Stomach (tissue), 9 donors: ENCODE results near the gene ERI2. TPM values are rescaled to one million over a fixed set of nuclear protein-coding genes. Genes with fewer than 3 reads are reported as not detected.
A peak's percentile ranks its signal among the peaks of the same experiment; 100 is the strongest.
"Not testable (repeated sequence)": the region's sequence is repeated elsewhere in the genome, so short reads cannot be mapped to it uniquely, and the experiment has no call there.

Experiments used
- DNase-seq, 2 donors: peaks; one replicate each; pipeline versions ENCODE4 v3.0.0 to v3.0.0-alpha.2; 2013 to 2019
- H3K27ac ChIP-seq, 5 donors: fragments of 200-600 bp in 4 of 5; sonication (generic) in 4 of 5; one replicate each; pipeline ENCODE4 v1.5.1; 2013 to 2019; ENCODE audit warnings: mild to moderate bottlenecking in 1 of 5, moderate library complexity in 1 of 5
- H3K27me3 ChIP-seq, 3 donors: fragments of 200-600 bp; sonication (generic); one replicate each; pipeline ENCODE4 v1.5.1; 2017 to 2019; ENCODE audit warnings: mixed run types in 1 of 3
- H3K36me3 ChIP-seq, 4 donors: fragments of 200-600 bp; sonication (generic); 1 replicate in 3 of 4; 2 replicates in 1 of 4; pipeline ENCODE4 v1.5.1; 2016 to 2019
- H3K4me1 ChIP-seq, 4 donors: fragments of 200-600 bp; sonication (generic); one replicate each; pipeline ENCODE4 v1.5.1; 2016 to 2019
- H3K4me3 ChIP-seq, 4 donors: fragments of 200-600 bp; sonication (generic) in 3 of 4; one replicate each; pipeline ENCODE4 v1.5.1; 2016 to 2019; ENCODE audit warnings: mild to moderate bottlenecking in 1 of 4
- H3K9me3 ChIP-seq, 4 donors: fragments of 200-600 bp; sonication (generic); one replicate each; pipeline ENCODE4 v1.5.1; 2016 to 2019
- EP300 ChIP-seq: sonication (generic); formaldehyde crosslinking; IDR thresholded peaks from one replicate; pipeline ENCODE4 v1.6.1; 2017; ENCODE audit warnings: antibody characterized with exemption
- POLR2A ChIP-seq, 4 donors: fragments of 450-650 bp; IDR thresholded peaks; one replicate each; pipeline ENCODE4 v1.6.1; 2016; ENCODE audit warnings: antibody characterized with exemption in 4 of 4, control low read depth in 2 of 4, mild to moderate bottlenecking in 1 of 4, moderate library complexity in 1 of 4
- POLR2AphosphoS5 ChIP-seq, 3 donors: sonication (generic); formaldehyde crosslinking; IDR thresholded peaks; one replicate each; pipeline ENCODE4 v1.6.1; 2016; ENCODE audit warnings: antibody characterized with exemption in 3 of 3
- WGBS, 5 donors: extraction: QIAGEN DNeasy Blood & Tissue Kit in 3 of 5; methylation state at CpG; one replicate each; pipeline versions ENCODE4 v1.1.5 to v1.1.7; 2013 to 2018; 5-methylcytosine and 5-hydroxymethylcytosine counted together
- intact Hi-C: fragments of 100-400 bp; cut with DNase I; formaldehyde crosslinking; loops from one replicate; pipeline ENCODE4 v1.15.1; 2023; ENCODE audit warnings: low total_unique reads
- polyA plus RNA-seq, 3 donors: library from polyadenylated mRNA; stranded (reverse); fragments of 200-250 nt; gene quantifications; one replicate each; pipeline ENCODE4 v1.2.3, GENCODE V29; 2013
- total RNA-seq, 5 donors: library from RNA; depleted of rRNA; stranded (reverse); fragments of >200 nt; gene quantifications; one replicate each; pipeline versions ENCODE4 v1.1.0 to v1.2.3, GENCODE V29; 2014 to 2016
- TF ChIP-seq, protein P1 (sequence below), 7 experiments: fragments of 450-650 bp in 4 of 7; fragments of 200-600 bp in 3 of 7; sonication (generic) in 3 of 7; IDR thresholded peaks; one replicate each; pipeline ENCODE4 v1.5.1; 2016 to 2019; ENCODE audit warnings: antibody characterized with exemption in 7 of 7, control low read depth in 2 of 7, mild to moderate bottlenecking in 1 of 7
- donor health status: healthy with polysubstance abuse.
- donor health status: Bipolar disorder and iron deficiency.
- donor health status: healthy.

The ERI2 gene
- total and polyA plus RNA-seq, 8 donors: 8.5 to 49.0 (median 11.4) TPM

- peaks cover 0 to 11% (median 1%) of the 10 kb centered on the region in 4 donors for H3K36me3 ChIP-seq
- no peak overlapping the region for H3K27ac ChIP-seq
- no peak overlapping the region for H3K4me3 ChIP-seq
- H3K27me3 ChIP-seq: no peaks in the 10 kb centered on the region
- 95 to 100% (median 100%) methylated on average over 1 of the region's 1 CpG for WGBS, 5 donors
- DNase-seq: no peak
- TF ChIP-seq EP300: no peak
- TF ChIP-seq, protein P1, sequence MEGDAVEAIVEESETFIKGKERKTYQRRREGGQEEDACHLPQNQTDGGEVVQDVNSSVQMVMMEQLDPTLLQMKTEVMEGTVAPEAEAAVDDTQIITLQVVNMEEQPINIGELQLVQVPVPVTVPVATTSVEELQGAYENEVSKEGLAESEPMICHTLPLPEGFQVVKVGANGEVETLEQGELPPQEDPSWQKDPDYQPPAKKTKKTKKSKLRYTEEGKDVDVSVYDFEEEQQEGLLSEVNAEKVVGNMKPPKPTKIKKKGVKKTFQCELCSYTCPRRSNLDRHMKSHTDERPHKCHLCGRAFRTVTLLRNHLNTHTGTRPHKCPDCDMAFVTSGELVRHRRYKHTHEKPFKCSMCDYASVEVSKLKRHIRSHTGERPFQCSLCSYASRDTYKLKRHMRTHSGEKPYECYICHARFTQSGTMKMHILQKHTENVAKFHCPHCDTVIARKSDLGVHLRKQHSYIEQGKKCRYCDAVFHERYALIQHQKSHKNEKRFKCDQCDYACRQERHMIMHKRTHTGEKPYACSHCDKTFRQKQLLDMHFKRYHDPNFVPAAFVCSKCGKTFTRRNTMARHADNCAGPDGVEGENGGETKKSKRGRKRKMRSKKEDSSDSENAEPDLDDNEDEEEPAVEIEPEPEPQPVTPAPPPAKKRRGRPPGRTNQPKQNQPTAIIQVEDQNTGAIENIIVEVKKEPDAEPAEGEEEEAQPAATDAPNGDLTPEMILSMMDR (IDR thresholded peaks at IDR 0.05): no peak
- TF ChIP-seq POLR2AphosphoS5 (IDR thresholded peaks at IDR 0.05): no peak
- TF ChIP-seq POLR2A (IDR thresholded peaks at IDR 0.05): no peak
- intact Hi-C loops: no loop called here
- peaks cover 5 to 31% (median 12%) of the 10 kb centered on the region in 4 donors for H3K4me1 ChIP-seq
- no peaks in the 10 kb centered on the region for H3K9me3 ChIP-seq
These were observed 38.2 kb downstream of the ERI2 start for GRCh38 chr16:20768121-20768520.

GRCh38 chr16:20767577-20767976, 38.7 kb downstream of the ERI2 start:
- intact Hi-C loops: no loop called here
- Histone ChIP-seq H3K27ac (peak overlapping the region in 1 of 5 donors; percentile 31), H3K4me1 (peaks cover 5 to 37% (median 14%) of the 10 kb centered on the region in 4 donors), H3K36me3 (peaks cover 0 to 11% (median 1%) of the 10 kb centered on the region in 4 donors), H3K27me3 (no peaks in the 10 kb centered on the region), H3K9me3 (no peaks in the 10 kb centered on the region), H3K4me3 (no peak overlapping the region)
- TF ChIP-seq, protein P1 (IDR thresholded peaks at IDR 0.05): no peak
- no peak for TF ChIP-seq EP300
- TF ChIP-seq POLR2AphosphoS5 (IDR thresholded peaks at IDR 0.05): no peak
- TF ChIP-seq POLR2A (IDR thresholded peaks at IDR 0.05): no peak
- no peak for DNase-seq

- Histone ChIP-seq H3K4me1 (peaks cover 5 to 41% (median 14%) of the 10 kb centered on the region in 4 donors), H3K9me3 (no peaks in the 10 kb centered on the region), H3K27ac (no peak overlapping the region), H3K4me3 (no peak overlapping the region), H3K36me3 (peaks cover 0 to 11% (median 1%) of the 10 kb centered on the region in 4 donors), H3K27me3 (no peaks in the 10 kb centered on the region)
- TF ChIP-seq EP300 (no peak), POLR2AphosphoS5 (IDR thresholded peaks at IDR 0.05) (no peak), POLR2A (IDR thresholded peaks at IDR 0.05) (no peak)
- TF ChIP-seq, protein P1 (IDR thresholded peaks at IDR 0.05): no peak
- DNase-seq: no peak
- 85 to 92% (median 89%) methylated on average over 5 of the region's 5 CpGs for WGBS, 5 donors
- intact Hi-C loops: no loop called here
These were observed 40.0 kb downstream of the ERI2 start for GRCh38 chr16:20766294-20766693.

DNA sequence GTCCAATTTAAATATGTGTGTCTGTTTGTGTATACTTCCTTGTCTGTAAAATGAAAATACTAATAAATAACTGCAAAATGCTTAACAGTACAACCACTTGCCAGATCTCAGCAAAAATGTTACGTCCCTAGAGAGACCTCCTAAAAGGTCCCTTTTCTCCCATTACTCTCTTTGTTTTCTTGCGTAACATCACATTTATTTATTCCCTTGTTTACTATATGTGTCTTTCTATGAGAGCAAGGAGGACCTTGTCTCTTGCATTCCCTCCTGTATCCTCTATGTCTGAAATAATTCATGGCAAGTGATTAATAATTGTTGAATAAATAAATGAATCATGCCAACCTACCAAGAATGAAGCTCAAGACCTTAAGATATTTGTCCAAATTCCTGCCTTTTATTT, 40.5 kb downstream of the ERI2 start:
- intact Hi-C loops: no loop called here
- H3K4me1 ChIP-seq: peaks cover 5 to 41% (median 14%) of the 10 kb centered on the region in 4 donors
- H3K36me3 ChIP-seq: peaks cover 0 to 7% (median 0%) of the 10 kb centered on the region in 4 donors
- peak overlapping the region in 1 of 4 donors; percentile 43 for H3K4me3 ChIP-seq
- no peak for DNase-seq
- H3K27ac ChIP-seq: no peak overlapping the region
- no peak for TF ChIP-seq POLR2A (IDR thresholded peaks at IDR 0.05)
- TF ChIP-seq, protein P1 (IDR thresholded peaks at IDR 0.05): no peak
- no peak for TF ChIP-seq EP300
- TF ChIP-seq POLR2AphosphoS5 (IDR thresholded peaks at IDR 0.05): no peak
- WGBS, 5 donors: 81 to 94% (median 93%) methylated on average over 2 of the region's 2 CpGs
- no peaks in the 10 kb centered on the region for H3K27me3 ChIP-seq
- no peaks in the 10 kb centered on the region for H3K9me3 ChIP-seq

DNA sequence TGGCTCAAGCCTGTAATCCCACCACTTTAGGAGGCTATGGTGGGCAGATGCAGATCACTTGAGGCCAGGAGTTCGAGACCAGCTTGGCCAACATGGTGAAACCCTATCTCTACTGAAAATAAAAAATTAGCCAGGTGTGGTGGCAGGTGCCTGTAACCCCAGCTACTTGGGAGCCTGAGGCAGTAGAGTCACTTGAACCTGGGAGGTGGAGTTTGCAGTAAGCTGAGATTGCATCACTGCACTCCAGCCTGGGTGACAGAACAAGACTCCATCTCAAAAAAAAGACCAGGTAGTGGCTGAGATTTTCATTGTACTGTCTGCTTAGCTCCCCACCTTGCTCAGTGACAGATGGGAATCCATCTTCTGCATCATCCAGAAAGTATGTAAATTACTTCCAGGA, 41.8 kb downstream of the ERI2 start:
- H3K36me3 ChIP-seq, intact Hi-C loops, DNase-seq, H3K9me3 ChIP-seq, H3K27me3 ChIP-seq: not testable (repeated sequence)
- H3K4me1 ChIP-seq: peaks cover 5 to 41% (median 14%) of the 10 kb centered on the region in 4 donors
- 22 to 68% (median 48%) methylated on average over 1 of the region's 1 CpG for WGBS, 5 donors
- peak overlapping the region; percentile 12 to 43 (median 26) for H3K4me3 ChIP-seq
- H3K27ac ChIP-seq: peak overlapping the region; percentile 78 to 85 (median 79)
